HCT116 (cell line): Measurements from ENCODE around the gene EXOC4. TPM values are rescaled to one million over a fixed set of nuclear protein-coding genes. Genes with fewer than 3 reads are reported as not detected.

Experiments used
- ATAC-seq: fragments of 200-7000 bp; cut with Tn5 transposase; 2 replicates; pipeline ENCODE4 v1.9.1; 2020; ENCODE audit warnings: mild to moderate bottlenecking, moderate library complexity
- BruUV-seq: library from RNA; stranded (reverse); fragments of 400-500 nt; replicated peaks from 2 replicates; lab custom pipeline; 2021; lab: Mats Ljungman, UMichigan
- CTCF ChIA-PET: fragments of 300-600 bp; sonication (Branson Sonifier 250); formaldehyde crosslinking; loops from one replicate; lab custom pipeline; 2021; ENCODE audit warnings: antibody characterized with exemption; lab: Charles Lee
- POLR2A ChIA-PET: fragments of 300-600, 350-600 bp; sonication (Branson Sonifier 250); formaldehyde crosslinking; loops from one replicate; lab custom pipeline; 2021; ENCODE audit warnings: antibody characterized with exemption; lab: Charles Lee
- RAD21 ChIA-PET, 2 experiments: fragments of 300-600 bp; sonication (Branson Sonifier 250); formaldehyde crosslinking; loops; one replicate each; lab custom pipeline; 2023; ENCODE audit warnings: low total read pairs in 2 of 2; ENCODE audit not compliant: uncharacterized antibody in 2 of 2, unreplicated experiment in 2 of 2, low non-redundant PET in 1 of 2; lab: Charles Lee
- DNase-seq: peaks from one replicate; pipeline ENCODE4 v3.0.0-alpha.2; 2010; ENCODE audit warnings: low read depth, low spot score
- H2AFZ ChIP-seq: fragments of 200-600 bp; shearing (Covaris generic), sonication (generic); 2 replicates; pipeline ENCODE4 v1.6.1; 2017; ENCODE audit warnings: low read depth, mixed run types, mixed read lengths, antibody characterized with exemption, low read length; ENCODE audit not compliant: poor library complexity, severe bottlenecking
- H3K27ac ChIP-seq: 2 replicates; pipeline ENCODE4 v1.5.1; 2012; ENCODE audit warnings: low read depth, low read length
- H3K27me3 ChIP-seq: fragments of 200-600 bp; sonication (generic); 2 replicates; pipeline ENCODE4 v1.6.1; 2016; ENCODE audit warnings: mixed run types, low read length, mixed read lengths; ENCODE audit not compliant: insufficient read depth
- H3K36me3 ChIP-seq, 2 experiments: fragments of 200-500 bp in 1 of 2; fragments of 200-600 bp in 1 of 2; sonication (Bioruptor generic) in 1 of 2; sonication (generic) in 1 of 2; 2 replicates each; pipeline versions ENCODE4 v1.5.1 to v1.6.1; 2014 to 2016; ENCODE audit warnings: low read length in 2 of 2, inconsistent platforms in 1 of 2, mixed read lengths in 1 of 2, mixed run types in 1 of 2; ENCODE audit not compliant: insufficient read depth in 2 of 2, control insufficient read depth in 1 of 2
- H3K4me1 ChIP-seq, 2 experiments: fragments of 200-600 bp in 1 of 2; sonication (generic) in 1 of 2; 2 replicates each; pipeline versions ENCODE4 v1.5.1 to v1.6.1; 2012 to 2017; ENCODE audit warnings: low read length in 2 of 2, inconsistent platforms in 1 of 2, mild to moderate bottlenecking in 1 of 2, mixed read lengths in 1 of 2, mixed run types in 1 of 2, moderate library complexity in 1 of 2; ENCODE audit not compliant: insufficient read depth in 2 of 2, control insufficient read depth in 1 of 2
- H3K4me2 ChIP-seq: fragments of 200-600 bp; sonication (generic); 2 replicates; pipeline ENCODE4 v1.6.1; 2017; ENCODE audit warnings: mixed run types, low read length, mixed read lengths
- H3K4me3 ChIP-seq, 2 experiments: fragments of 200-600 bp in 1 of 2; sonication (generic) in 1 of 2; replicated peaks in 1 of 2; 2 replicates each; pipeline ENCODE4 v1.5.1; 2011 to 2016; ENCODE audit warnings: low read length in 2 of 2, control low read depth in 1 of 2, low read depth in 1 of 2, mild to moderate bottlenecking in 1 of 2, mixed read lengths in 1 of 2, mixed run types in 1 of 2
- H3K79me2 ChIP-seq: fragments of 200-600 bp; sonication (generic); 2 replicates; pipeline ENCODE4 v1.6.1; 2017; ENCODE audit warnings: mild to moderate bottlenecking, mixed run types, low read length, moderate library complexity, mixed read lengths; ENCODE audit not compliant: insufficient read depth
- H3K9ac ChIP-seq: fragments of 200-600 bp; sonication (generic); 2 replicates; pipeline ENCODE4 v1.6.1; 2016; ENCODE audit warnings: low read length, mixed read lengths
- H3K9me2 ChIP-seq: fragments of 200-600 bp; sonication (generic), shearing (Covaris generic); 2 replicates; pipeline ENCODE4 v1.6.1; 2017; ENCODE audit warnings: mixed run types, mild to moderate bottlenecking, moderate library complexity; ENCODE audit not compliant: insufficient read depth
- H3K9me3 ChIP-seq, 2 experiments: fragments of 200-500 bp in 1 of 2; fragments of 200-600 bp in 1 of 2; sonication (Bioruptor generic) in 1 of 2; sonication (generic) in 1 of 2; 2 replicates each; pipeline ENCODE4 v1.6.1; 2014 to 2017; ENCODE audit warnings: low read length in 2 of 2, mixed read lengths in 2 of 2, inconsistent platforms in 1 of 2, low read depth in 1 of 2, mild to moderate bottlenecking in 1 of 2, mixed run types in 1 of 2, moderate library complexity in 1 of 2; ENCODE audit not compliant: control insufficient read depth in 1 of 2, insufficient read depth in 1 of 2
- H4K20me1 ChIP-seq: fragments of 200-600 bp; sonication (generic), shearing (Covaris generic); 2 replicates; pipeline ENCODE4 v1.6.1; 2017; ENCODE audit warnings: mixed run types, mild to moderate bottlenecking, moderate library complexity; ENCODE audit not compliant: insufficient read depth
- CTCF ChIP-seq, 3 experiments: fragments of 200-600 bp in 1 of 3; sonication (generic) in 1 of 3; IDR thresholded peaks in 2 of 3; conservative IDR thresholded peaks in 1 of 3; 2 replicates each; pipeline ENCODE4 v1.5.1; 2012 to 2017; ENCODE audit warnings: low read depth in 2 of 3, low read length in 2 of 3, antibody characterized with exemption in 1 of 3, borderline replicate concordance in 1 of 3, control low read depth in 1 of 3, mild to moderate bottlenecking in 1 of 3, mixed read lengths in 1 of 3, mixed run types in 1 of 3, moderate library complexity in 1 of 3; ENCODE audit not compliant: insufficient read depth in 1 of 3
- EZH2phosphoT487 ChIP-seq: fragments of 200-600 bp; IDR thresholded peaks from 2 replicates; pipeline ENCODE4 v1.6.1; 2018; ENCODE audit warnings: antibody characterized with exemption, borderline replicate concordance
- FOSL1 ChIP-seq: IDR thresholded peaks from 2 replicates; pipeline ENCODE4 v1.6.1; 2012; ENCODE audit warnings: low read depth
- POLR2AphosphoS5 ChIP-seq: IDR thresholded peaks from 2 replicates; pipeline ENCODE4 v1.6.1; 2011; ENCODE audit warnings: mild to moderate bottlenecking, low read depth, low read length, moderate library complexity
- REST ChIP-seq: IDR thresholded peaks from 2 replicates; pipeline ENCODE4 v1.6.1; 2012; ENCODE audit warnings: low read depth
- SIN3A ChIP-seq: IDR thresholded peaks from 2 replicates; pipeline ENCODE4 v1.6.1; 2012; ENCODE audit warnings: low read depth
- SP1 ChIP-seq: IDR thresholded peaks from 2 replicates; pipeline ENCODE4 v1.6.1; 2012; ENCODE audit warnings: low read depth
- SRF ChIP-seq: IDR thresholded peaks from 2 replicates; pipeline ENCODE4 v1.6.1; 2012; ENCODE audit warnings: low read depth
- YY1 ChIP-seq: IDR thresholded peaks from 2 replicates; pipeline ENCODE4 v1.6.1; 2011; ENCODE audit warnings: low read length, low read depth, moderate library complexity, mild to moderate bottlenecking; ENCODE audit not compliant: insufficient replicate concordance; ENCODE audit errors: extremely low read depth
- ZNF274 ChIP-seq: fragments of 200-500 bp; sonication (Bioruptor generic); IDR thresholded peaks from 2 replicates; pipeline ENCODE4 v1.6.1; 2014; ENCODE audit warnings: mild to moderate bottlenecking, low read depth, low read length, inconsistent platforms
- intact Hi-C: fragments of 100-400 bp; cut with micrococcal nuclease; formaldehyde crosslinking; loops from 2 replicates; pipeline ENCODE4 v1.10.0; 2022
- total RNA-seq: library from RNA; stranded (reverse); gene quantifications from one replicate; pipeline ENCODE4 v1.2.1, GENCODE V29; 2021; ENCODE audit not compliant: unreplicated experiment
- TF ChIP-seq, protein P1 (sequence below): IDR thresholded peaks from 2 replicates; pipeline ENCODE4 v1.6.1; 2011; ENCODE audit warnings: mild to moderate bottlenecking, low read length, moderate library complexity; ENCODE audit not compliant: insufficient replicate concordance; ENCODE audit errors: extremely low read depth

The EXOC4 gene
- total RNA-seq, 1 experiment from 2014 or later, result 40.3 TPM

DNA sequence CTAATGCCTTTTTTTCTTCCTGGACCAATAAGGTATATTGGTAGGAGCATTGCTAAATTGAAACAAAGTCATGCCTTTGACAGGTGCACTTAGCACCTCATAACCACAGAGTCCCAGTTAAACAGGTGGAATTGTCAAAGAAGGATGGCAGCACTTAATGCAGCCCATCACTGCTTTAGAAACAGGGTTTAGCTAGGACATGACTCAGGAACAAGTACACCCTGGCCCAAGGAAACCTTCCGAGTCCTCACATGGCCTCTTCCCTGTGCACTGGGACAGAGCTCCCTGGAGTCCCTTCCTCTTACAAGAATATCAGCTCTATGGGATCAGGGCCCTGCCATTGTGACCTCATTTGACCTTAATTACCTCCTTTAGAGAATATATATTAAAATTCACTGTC, 382.7 kb downstream of the EXOC4 start (continued):
- TF ChIP-seq SP1 (no peak), ZNF274 (no peak)

DNA sequence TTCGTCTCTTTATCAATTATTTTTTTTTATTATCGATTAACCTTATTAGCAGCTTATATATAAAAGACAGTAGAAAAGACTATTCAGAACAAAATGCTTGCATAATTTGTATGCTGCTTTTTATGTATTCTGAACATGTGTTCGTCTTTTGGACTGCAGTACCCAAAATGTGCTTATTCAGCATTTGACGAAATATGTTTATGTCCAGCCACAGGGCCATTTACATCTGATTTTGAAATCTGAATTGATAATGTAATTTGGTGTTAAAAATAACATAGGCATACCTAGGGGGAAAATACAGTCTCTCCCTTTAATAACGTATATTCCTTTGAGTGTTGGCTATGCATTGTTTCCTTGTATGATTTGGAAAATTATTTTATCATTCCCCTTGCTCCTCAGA, 386.0 kb downstream of the EXOC4 start:
- Histone ChIP-seq H3K9ac (no peak overlapping the region), H3K27me3 (no peaks in the 10 kb centered on the region), H3K4me1 (no peaks in the 10 kb centered on the region), H3K36me3 (no peaks in the 10 kb centered on the region), H3K79me2 (no peaks in the 10 kb centered on the region), H3K27ac (no peak overlapping the region), H2AFZ (no peak overlapping the region), H3K9me2 (no peaks in the 10 kb centered on the region), H3K9me3 (no peaks in the 10 kb centered on the region), H4K20me1 (no peaks in the 10 kb centered on the region), H3K4me3 (no peak overlapping the region), H3K4me2 (no peak overlapping the region)
- no TSS peak for BruUV-seq
- POLR2A ChIA-PET, result no interaction called here
- CTCF ChIA-PET, result no interaction called here
- RAD21 ChIA-PET, result no interaction called here
- ATAC-seq (no peak), DNase-seq (no peak)
- intact Hi-C loops, result no loop called here
- no peak for TF ChIP-seq POLR2AphosphoS5
- TF ChIP-seq YY1, result no peak
- TF ChIP-seq SP1, result no peak
- no peak for TF ChIP-seq CTCF (IDR thresholded peaks at IDR 0.05 in 2 of 3, conservative IDR thresholded peaks at IDR 0.05 in 1 of 3; ENCODE audit: borderline replicate concordance in 1 of 3, insufficient read depth in 1 of 3, low read depth in 2 of 3, low read length in 2 of 3)
- no peak for TF ChIP-seq SIN3A
- no peak for TF ChIP-seq EZH2phosphoT487
- TF ChIP-seq ZNF274, result no peak
- TF ChIP-seq, protein P1, sequence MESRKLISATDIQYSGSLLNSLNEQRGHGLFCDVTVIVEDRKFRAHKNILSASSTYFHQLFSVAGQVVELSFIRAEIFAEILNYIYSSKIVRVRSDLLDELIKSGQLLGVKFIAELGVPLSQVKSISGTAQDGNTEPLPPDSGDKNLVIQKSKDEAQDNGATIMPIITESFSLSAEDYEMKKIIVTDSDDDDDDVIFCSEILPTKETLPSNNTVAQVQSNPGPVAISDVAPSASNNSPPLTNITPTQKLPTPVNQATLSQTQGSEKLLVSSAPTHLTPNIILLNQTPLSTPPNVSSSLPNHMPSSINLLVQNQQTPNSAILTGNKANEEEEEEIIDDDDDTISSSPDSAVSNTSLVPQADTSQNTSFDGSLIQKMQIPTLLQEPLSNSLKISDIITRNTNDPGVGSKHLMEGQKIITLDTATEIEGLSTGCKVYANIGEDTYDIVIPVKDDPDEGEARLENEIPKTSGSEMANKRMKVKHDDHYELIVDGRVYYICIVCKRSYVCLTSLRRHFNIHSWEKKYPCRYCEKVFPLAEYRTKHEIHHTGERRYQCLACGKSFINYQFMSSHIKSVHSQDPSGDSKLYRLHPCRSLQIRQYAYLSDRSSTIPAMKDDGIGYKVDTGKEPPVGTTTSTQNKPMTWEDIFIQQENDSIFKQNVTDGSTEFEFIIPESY, result no peak
- no peak for TF ChIP-seq FOSL1
- no peak for TF ChIP-seq SRF
- no peak for TF ChIP-seq REST
